LoVo (cell line): ENCODE results near the gene MAST4.
"Not testable (repeated sequence)": the region's sequence is repeated elsewhere in the genome, so short reads cannot be mapped to it uniquely, and the experiment has no call there.

Experiments
- DNase-seq: peaks from one replicate; pipeline ENCODE4 v3.0.0-alpha.2; 2016; ENCODE audit warnings: low spot score

MAST4 gene

GRCh38 chr5:67163863-67164595 is 567.8 kb downstream of the MAST4 start:
- DNase-seq, result no peak

- DNase-seq, result no peak
Observed at GRCh38 chr5:67164856-67165525, 568.8 kb downstream of the MAST4 start.

- peak; percentile 81 for DNase-seq
Observed at GRCh38 chr5:67165526-67166459, 569.6 kb downstream of the MAST4 start.

GRCh38 chr5:67166460-67167285 is 570.5 kb downstream of the MAST4 start:
- no peak for DNase-seq

GRCh38 chr5:67168069-67168468 is 571.9 kb downstream of the MAST4 start:
- DNase-seq, result no peak

GRCh38 chr5:67170767-67171166 is 574.6 kb downstream of the MAST4 start:
- no peak for DNase-seq

GRCh38 chr5:67173351-67173750 is 577.2 kb downstream of the MAST4 start:
- not testable (repeated sequence) for DNase-seq

GRCh38 chr5:67173959-67174358 is 577.8 kb downstream of the MAST4 start:
- DNase-seq, result no peak

- DNase-seq, result no peak
Observed at GRCh38 chr5:67176936-67177335, 580.7 kb downstream of the MAST4 start.

GRCh38 chr5:67178085-67178484 is 581.9 kb downstream of the MAST4 start:
- no peak for DNase-seq

GRCh38 chr5:67178966-67179365 is 582.8 kb downstream of the MAST4 start:
- no peak for DNase-seq

GRCh38 chr5:67179697-67180361 is 583.6 kb downstream of the MAST4 start:
- DNase-seq, result no peak

- DNase-seq, result no peak
Observed at GRCh38 chr5:67181648-67182221, 585.5 kb downstream of the MAST4 start.

GRCh38 chr5:67182301-67182790 is 586.2 kb downstream of the MAST4 start:
- DNase-seq, result no peak

- no peak for DNase-seq
Observed at GRCh38 chr5:67183859-67184258, 587.7 kb downstream of the MAST4 start.

GRCh38 chr5:67187006-67187715 is 591.0 kb downstream of the MAST4 start:
- DNase-seq, result no peak

GRCh38 chr5:67188274-67189078 is 592.3 kb downstream of the MAST4 start:
- DNase-seq, result no peak

GRCh38 chr5:67189079-67189354 is 592.8 kb downstream of the MAST4 start:
- DNase-seq, result no peak

GRCh38 chr5:67189931-67190330 is 593.7 kb downstream of the MAST4 start:
- DNase-seq, result no peak
